ENCODE results near the gene CRYL1. TPM values are rescaled to one million over a fixed set of nuclear protein-coding genes. Genes with fewer than 3 reads are reported as not detected.

The CRYL1 gene
- total RNA-seq, 2 donors from 2014 or later = 5.2 to 9.0 TPM

DNA sequence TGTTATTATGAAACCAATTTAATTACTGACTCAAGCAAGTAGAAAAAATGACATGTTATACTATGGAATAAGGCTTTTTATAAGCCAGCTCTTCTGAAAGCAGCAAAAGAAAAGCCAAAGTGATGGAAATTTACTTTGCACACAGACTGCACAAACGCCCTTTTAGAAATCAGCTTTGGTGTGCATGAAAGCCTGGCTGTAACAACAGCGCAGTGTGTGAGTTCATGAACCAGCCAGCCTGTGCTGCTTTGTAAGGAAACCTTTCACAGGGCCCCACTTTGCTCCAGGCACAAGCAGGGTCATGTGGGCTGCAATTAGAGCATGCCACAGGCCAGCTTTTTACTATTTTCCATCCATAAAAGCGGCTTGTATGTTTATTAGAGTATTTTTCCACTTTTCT is 27.7 kb upstream of the CRYL1 start:
- Mint-ChIP-seq H3K27me3 (no peaks in the 10 kb centered on the region), H3K4me3 (no peak overlapping the region)

DNA sequence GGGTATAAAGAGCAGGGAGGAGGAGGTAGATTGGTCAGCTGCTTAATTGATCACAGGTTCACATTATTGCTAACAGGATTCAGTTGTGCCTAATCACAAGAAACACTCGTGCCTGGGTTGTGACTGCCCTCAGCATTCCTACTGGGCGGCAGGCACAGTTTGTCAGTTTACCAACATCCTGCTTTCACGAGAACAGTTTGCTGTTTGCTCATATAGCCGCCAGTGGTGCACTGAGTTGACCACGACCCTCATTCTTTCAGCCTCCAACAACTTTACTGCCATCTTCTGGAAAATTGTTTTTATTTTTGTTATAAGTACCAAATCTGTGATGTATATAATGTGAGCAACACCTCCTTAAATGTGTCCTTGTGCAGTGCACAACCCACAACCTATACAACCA is 25.1 kb upstream of the CRYL1 start:
- Mint-ChIP-seq H3K36me3 (no peaks in the 10 kb centered on the region), H3K4me3 (no peak overlapping the region), H3K27me3 (no peaks in the 10 kb centered on the region), H3K9me3 (no peaks in the 10 kb centered on the region), H3K4me1 (ENCODE audit: low read depth in 2 of 2) (peaks cover 8 to 12% of the 10 kb centered on the region in 2 donors), H3K27ac (no peak overlapping the region)
- ATAC-seq (no peak), DNase-seq (ENCODE audit: low spot score) (no peak)

More for the DNA sequence above, 27.7 kb upstream of the CRYL1 start:
- Mint-ChIP-seq H3K9me3 (no peaks in the 10 kb centered on the region), H3K4me1 (ENCODE audit: low read depth in 2 of 2) (no peaks in the 10 kb centered on the region), H3K27ac (no peak overlapping the region), H3K36me3 (no peaks in the 10 kb centered on the region)
- ATAC-seq = no peak
- DNase-seq (ENCODE audit: low spot score) = no peak

DNA sequence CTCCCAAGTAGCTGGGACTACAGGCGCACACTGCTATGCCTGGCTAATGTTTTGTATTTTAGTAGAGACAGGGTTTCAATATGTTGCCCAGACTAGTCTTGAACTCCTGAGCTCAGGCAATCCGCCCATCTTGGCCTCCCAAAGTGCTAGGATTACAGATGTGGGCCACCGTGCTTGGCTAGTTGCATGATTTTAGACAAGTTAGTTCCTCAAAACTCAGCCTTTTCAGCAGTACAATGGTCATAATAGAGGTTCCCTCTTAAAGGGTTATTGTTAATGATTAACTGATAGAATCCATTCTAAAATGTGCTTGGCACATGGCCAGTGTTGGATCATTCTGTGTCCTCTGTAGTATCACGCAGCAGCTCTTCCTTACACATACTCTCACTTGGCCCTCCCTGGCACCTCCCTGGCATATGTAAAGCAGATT is 21.8 kb upstream of the CRYL1 start:
- H3K4me3 Mint-ChIP-seq = no peak overlapping the region
- DNase-seq (ENCODE audit: low spot score) = no peak
- ATAC-seq = no peak
- H3K9me3 Mint-ChIP-seq = no peaks in the 10 kb centered on the region
- H3K27me3 Mint-ChIP-seq = no peaks in the 10 kb centered on the region
- no peaks in the 10 kb centered on the region for H3K36me3 Mint-ChIP-seq
- peaks cover 11 to 12% of the 10 kb centered on the region in 2 donors for H3K4me1 Mint-ChIP-seq (ENCODE audit: low read depth in 2 of 2)
- H3K27ac Mint-ChIP-seq = no peak overlapping the region

DNA sequence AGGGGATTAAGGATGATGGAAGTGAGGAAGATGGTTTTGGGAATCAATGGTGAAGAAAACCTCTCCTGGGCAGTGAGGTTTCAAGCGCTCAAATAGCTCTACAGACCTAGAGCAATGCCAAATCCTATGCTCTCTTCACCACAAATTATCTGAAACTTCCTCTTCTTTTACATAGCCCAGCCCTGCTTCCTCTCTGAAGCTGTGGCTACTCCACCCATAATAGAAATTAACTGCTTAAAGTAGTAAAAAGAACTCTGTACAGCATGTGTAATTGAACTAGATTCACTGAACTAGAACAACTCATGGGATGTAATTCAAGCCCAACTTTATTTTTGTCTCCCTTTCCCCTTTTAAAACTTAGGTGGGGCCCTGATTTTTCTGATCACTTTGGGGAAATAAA is 20.9 kb upstream of the CRYL1 start:
- H3K9me3 Mint-ChIP-seq = no peaks in the 10 kb centered on the region
- DNase-seq (ENCODE audit: low spot score) = no peak
- no peak overlapping the region for H3K27ac Mint-ChIP-seq
- no peak for ATAC-seq
- peak overlapping the region; percentile 2 for H3K4me3 Mint-ChIP-seq
- H3K36me3 Mint-ChIP-seq = no peaks in the 10 kb centered on the region
- H3K27me3 Mint-ChIP-seq = no peaks in the 10 kb centered on the region
- peaks cover 11 to 12% of the 10 kb centered on the region in 2 donors for H3K4me1 Mint-ChIP-seq (ENCODE audit: low read depth in 2 of 2)

DNA sequence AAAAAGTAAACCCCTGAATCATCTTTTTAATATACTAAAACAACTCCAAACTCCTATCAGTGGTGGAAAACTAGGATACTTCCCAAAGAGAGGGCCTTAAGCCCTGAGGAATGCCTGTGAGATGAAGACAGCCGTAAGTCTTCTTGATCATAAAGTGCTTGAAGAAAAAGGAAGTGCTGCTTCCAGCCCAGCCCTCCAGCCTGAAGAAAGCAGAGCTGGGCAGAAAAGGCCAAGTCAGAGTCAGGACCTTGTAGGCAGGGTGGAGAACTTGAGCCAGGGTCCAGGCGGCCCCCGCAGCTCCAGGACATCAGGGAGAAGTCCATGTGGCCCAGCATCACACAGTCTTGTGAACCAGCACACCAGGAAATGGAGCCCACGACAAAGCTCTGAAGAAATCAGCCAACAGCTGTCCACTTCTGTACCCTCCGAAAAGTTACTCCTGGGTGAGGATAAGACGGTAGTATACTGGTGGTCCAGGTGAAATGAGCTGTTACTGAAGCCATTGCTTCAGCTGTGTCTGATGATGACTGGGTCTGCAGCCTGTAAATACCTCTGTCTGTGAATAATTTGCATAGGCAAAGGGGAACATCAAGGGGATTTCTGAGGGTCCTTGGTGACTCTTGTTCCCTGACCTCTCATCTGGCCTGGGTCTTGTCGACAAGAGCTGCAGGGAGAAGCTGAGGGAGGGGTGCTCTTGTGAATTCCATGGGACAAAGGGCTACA is 18.7 kb upstream of the CRYL1 start:
- Mint-ChIP-seq H3K4me3 (no peak overlapping the region), H3K9me3 (no peaks in the 10 kb centered on the region), H3K36me3 (no peaks in the 10 kb centered on the region), H3K27ac (no peak overlapping the region), H3K4me1 (ENCODE audit: low read depth in 2 of 2) (peaks cover 11 to 12% of the 10 kb centered on the region in 2 donors), H3K27me3 (no peaks in the 10 kb centered on the region)
- ATAC-seq (no peak), DNase-seq (ENCODE audit: low spot score) (no peak)

DNA sequence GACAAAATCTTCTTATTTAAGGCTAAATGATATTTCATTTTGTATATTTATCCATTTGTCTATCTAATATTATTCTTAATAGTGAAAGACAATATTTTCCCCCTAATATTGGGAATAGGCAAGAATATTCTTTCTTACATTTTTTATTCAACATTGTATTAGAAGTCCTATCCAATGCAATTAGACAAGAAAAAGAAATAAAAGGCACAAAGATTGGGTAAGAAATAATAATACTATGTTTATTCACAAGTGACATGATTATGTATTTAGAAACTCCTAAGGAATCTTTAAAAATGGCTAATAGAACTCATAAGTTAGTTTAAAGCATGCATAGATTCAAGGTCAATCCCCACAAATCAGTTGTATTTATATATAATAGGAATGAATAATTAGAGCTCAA is 11.3 kb upstream of the CRYL1 start:
- H3K36me3 Mint-ChIP-seq = no peaks in the 10 kb centered on the region
- ATAC-seq (no peak), DNase-seq (ENCODE audit: low spot score) (no peak)
- H3K9me3 Mint-ChIP-seq = no peaks in the 10 kb centered on the region
- no peak overlapping the region for H3K27ac Mint-ChIP-seq
- no peaks in the 10 kb centered on the region for H3K27me3 Mint-ChIP-seq
- H3K4me3 Mint-ChIP-seq = no peak overlapping the region
- H3K4me1 Mint-ChIP-seq (ENCODE audit: low read depth in 2 of 2) = no peaks in the 10 kb centered on the region

DNA sequence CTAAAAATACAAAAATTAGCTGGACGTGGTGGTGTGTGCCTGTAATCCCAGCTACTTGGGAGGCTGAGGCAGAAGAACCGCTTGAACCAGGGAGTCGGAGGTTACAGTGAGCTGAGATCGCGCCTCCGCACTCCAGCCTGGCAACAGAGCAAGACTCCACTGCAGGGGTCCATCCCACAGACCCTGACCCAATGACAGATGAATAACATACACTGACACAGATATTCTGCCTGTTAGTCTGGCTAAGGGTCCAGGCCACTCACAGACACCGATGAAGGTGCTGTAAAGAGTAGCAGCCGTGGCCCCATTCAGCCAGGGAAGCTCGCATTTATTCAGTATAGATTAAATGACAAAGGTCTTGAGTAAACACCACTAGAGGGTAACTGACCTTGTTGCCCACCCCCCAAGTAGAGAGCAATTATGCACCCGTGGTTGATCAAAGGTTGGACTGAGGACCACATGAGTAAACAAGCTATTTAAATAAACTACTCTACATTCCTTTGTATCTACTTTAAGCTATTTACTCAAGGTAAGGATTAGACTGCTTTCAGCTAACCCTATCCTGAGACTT is 8.5 kb upstream of the CRYL1 start:
- Mint-ChIP-seq H3K36me3 (no peaks in the 10 kb centered on the region), H3K27me3 (peaks cover 0 to 5% of the 10 kb centered on the region in 2 donors), H3K9me3 (no peaks in the 10 kb centered on the region), H3K4me1 (ENCODE audit: low read depth in 2 of 2) (no peaks in the 10 kb centered on the region), H3K27ac (no peak overlapping the region), H3K4me3 (no peak overlapping the region)
- DNase-seq (ENCODE audit: low spot score) (no peak), ATAC-seq (no peak)

DNA sequence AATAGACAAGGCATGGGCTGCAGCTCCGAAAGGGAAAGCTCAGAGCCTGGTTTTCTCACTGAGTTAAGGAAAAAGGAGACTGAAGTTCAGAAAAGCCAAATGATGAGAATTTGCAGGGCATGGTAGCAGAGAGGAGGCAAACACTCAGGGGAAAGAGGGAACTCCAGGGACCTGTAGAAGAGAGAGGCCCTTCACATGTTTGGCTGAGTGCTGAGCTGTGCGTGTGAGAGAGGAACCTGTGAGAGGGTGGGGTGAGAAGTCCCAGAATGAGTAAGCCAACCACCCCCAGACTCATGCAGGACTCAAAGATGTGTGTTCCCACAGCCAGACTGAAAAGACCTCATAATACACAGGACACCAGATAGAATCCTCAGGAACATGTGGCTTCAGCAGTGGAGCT is 2.8 kb upstream of the CRYL1 start:
- Mint-ChIP-seq H3K9me3 (no peaks in the 10 kb centered on the region), H3K4me3 (no peak overlapping the region), H3K27me3 (peaks cover 0 to 7% of the 10 kb centered on the region in 2 donors), H3K27ac (peak overlapping the region in 1 of 2 donors; percentile 41), H3K36me3 (no peaks in the 10 kb centered on the region), H3K4me1 (ENCODE audit: low read depth in 2 of 2) (peaks cover 17% of the 10 kb centered on the region in 2 donors)
- ATAC-seq = no peak
- no peak for DNase-seq (ENCODE audit: low spot score)

DNA sequence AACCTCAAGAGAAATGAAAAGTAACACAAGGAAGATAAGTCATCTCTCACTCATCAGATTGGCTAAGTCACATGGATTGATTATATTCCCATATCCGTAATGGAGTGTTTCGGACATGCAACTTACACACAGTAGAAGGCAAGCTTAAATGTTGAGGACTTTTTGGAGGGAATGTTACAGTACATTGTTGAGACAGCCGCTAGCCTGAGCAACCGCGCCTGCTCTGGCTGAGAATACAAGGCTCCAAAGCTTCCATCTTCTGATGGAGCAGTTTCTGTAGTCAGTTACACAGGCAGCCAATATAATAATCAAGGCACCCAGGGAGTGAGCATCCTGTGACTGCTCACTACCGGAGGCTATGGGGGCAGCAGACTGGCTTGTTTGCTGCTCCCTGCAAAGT is 1.0 kb upstream of the CRYL1 start:
- Mint-ChIP-seq H3K4me3 (peak overlapping the region; percentile 88), H3K4me1 (ENCODE audit: low read depth in 2 of 2) (peaks cover 17% of the 10 kb centered on the region in 2 donors), H3K27me3 (peaks cover 0 to 7% of the 10 kb centered on the region in 2 donors), H3K36me3 (no peaks in the 10 kb centered on the region), H3K9me3 (no peaks in the 10 kb centered on the region), H3K27ac (peak overlapping the region; percentile 84 to 90)
- ATAC-seq = no peak
- no peak for DNase-seq (ENCODE audit: low spot score)

DNA sequence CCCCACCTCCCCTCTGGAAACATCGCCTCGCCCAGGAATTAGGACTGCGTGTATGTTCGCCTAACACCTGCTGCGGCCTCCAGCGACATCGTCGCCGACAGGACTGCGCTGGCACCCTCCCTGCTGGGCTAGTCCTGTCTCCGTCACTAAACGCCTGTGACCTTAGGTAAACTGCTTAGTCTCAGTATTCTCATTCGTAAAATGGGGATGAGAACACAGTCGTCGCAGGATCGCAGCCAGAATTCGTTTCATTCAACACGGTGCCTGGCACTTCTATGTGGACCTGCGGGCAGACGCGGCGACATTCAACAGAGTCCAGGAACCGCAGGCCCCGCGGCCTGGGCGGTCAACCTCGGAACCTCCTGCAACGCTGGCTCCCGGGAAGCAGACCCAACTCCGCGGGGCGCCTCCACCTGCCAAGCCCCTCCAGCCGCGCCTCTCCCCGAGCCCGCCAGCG is 485 bp downstream of the CRYL1 start:
- no peaks in the 10 kb centered on the region for H3K9me3 Mint-ChIP-seq
- peak; percentile 3 to 7 for ATAC-seq
- H3K36me3 Mint-ChIP-seq = no peaks in the 10 kb centered on the region
- H3K4me3 Mint-ChIP-seq = peak overlapping the region; percentile 84
- peaks cover 17% of the 10 kb centered on the region in 2 donors for H3K4me1 Mint-ChIP-seq (ENCODE audit: low read depth in 2 of 2)
- H3K27ac Mint-ChIP-seq = no peak overlapping the region
- H3K27me3 Mint-ChIP-seq = peaks cover 0 to 3% of the 10 kb centered on the region in 2 donors
- no peak for DNase-seq (ENCODE audit: low spot score)

DNA sequence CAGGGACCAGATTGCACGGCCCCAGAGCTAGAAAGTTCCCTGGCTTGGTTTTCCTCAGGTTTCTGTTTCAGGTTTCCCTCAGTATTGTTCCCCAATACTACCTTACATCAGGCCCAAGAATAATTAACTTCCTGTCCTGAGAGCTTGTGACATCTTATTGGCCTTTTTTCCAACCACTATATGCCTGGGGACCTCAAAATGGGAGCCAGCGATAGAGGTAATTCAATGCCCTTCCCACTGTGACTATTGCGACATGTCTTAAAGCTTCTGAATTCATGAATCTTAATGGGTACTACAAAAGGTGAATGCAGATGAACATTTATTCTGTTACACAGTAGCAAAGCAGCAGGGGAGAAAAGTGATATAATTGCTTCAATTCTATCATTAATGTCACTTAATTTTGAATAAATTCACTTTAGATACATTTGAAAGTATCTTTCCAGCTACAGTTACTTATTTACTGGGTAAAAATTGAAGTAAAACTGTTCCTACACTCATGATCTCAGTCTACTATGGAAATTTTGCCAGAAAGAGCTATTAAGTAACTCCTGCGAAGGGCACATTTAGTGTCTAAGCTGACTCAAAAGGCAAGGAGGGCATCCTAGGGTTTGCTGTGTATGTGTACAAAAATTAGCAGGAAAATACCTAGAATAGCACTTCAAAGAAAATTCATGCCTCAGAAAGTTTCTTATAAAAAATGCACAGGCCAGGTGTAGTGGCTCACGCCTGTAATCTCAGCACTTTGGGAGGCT is 4.1 kb downstream of the CRYL1 start:
- Mint-ChIP-seq H3K4me3 (no peak overlapping the region), H3K27me3 (no peaks in the 10 kb centered on the region), H3K9me3 (no peaks in the 10 kb centered on the region), H3K4me1 (ENCODE audit: low read depth in 2 of 2) (peaks cover 6 to 15% of the 10 kb centered on the region in 2 donors), H3K27ac (no peak overlapping the region), H3K36me3 (no peaks in the 10 kb centered on the region)
- ATAC-seq = no peak
- no peak for DNase-seq (ENCODE audit: low spot score)

DNA sequence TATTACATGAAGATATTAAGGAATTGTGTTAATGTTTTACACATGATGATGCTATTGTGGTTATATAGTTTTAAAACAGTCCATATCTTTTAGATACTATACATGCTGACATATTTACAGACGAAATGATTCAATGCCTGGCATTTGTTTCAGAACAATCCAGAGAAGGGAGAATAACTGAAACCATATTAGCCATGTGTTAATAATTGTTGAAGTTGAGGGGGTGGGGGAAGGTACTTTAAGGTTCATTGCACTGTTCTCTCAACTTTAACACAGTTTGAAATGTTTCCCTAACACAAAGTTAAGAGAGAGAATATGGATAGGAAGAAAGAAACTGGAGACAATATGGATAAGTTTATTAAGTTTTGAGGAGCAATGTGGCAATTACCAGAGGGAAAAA is 5.8 kb downstream of the CRYL1 start:
- Mint-ChIP-seq H3K4me1 (ENCODE audit: low read depth in 2 of 2) (peaks cover 0 to 7% of the 10 kb centered on the region in 2 donors), H3K27ac (peak overlapping the region in 1 of 2 donors; percentile 55), H3K27me3 (no peaks in the 10 kb centered on the region), H3K36me3 (no peaks in the 10 kb centered on the region), H3K9me3 (no peaks in the 10 kb centered on the region), H3K4me3 (no peak overlapping the region)
- ATAC-seq (no peak), DNase-seq (ENCODE audit: low spot score) (no peak)

DNA sequence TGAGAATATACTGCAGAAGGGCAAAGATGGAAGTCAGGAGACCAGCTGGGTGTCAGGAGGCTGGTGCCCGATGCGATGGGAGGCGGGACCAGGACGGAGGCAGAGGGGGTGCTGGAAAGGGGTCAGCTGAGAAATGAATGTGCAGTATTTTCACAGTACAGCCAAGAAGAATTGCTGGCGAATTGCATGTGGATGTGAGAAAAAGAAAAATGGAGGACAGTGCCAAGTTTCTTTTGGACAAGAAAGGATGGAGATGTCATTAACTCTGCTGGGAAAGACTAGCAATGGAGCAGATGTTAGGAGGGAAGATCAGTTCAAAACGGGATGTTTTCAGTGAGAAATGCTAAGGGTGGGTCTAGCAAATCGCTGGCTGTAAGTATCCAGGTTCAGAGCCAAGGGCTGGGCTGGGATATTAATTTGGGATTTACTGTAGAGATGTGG is 7.0 kb downstream of the CRYL1 start:
- H3K36me3 Mint-ChIP-seq = no peaks in the 10 kb centered on the region
- no peak overlapping the region for H3K27ac Mint-ChIP-seq
- no peak overlapping the region for H3K4me3 Mint-ChIP-seq
- H3K27me3 Mint-ChIP-seq = no peaks in the 10 kb centered on the region
- no peak for ATAC-seq
- H3K4me1 Mint-ChIP-seq (ENCODE audit: low read depth in 2 of 2) = peaks cover 0 to 3% of the 10 kb centered on the region in 2 donors
- H3K9me3 Mint-ChIP-seq = no peaks in the 10 kb centered on the region
- DNase-seq (ENCODE audit: low spot score) = no peak

DNA sequence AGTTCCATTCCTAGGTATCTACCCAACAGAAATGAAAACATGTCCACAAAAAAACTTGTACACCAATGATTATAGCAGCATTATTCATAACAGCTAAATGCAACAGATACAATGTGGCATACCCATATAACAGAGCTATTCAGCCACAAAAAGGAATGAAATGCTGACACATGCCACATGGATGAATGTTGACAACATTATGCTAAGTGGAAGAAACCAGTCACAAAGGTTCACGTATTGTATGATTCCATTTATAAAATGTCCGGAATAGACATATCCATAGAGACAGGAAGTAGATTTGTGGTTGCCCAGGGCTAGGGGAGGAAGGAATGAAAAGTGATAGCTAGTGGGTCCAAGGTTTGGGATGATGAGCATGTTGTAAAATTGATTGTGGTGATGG is 10.8 kb downstream of the CRYL1 start:
- Mint-ChIP-seq H3K4me1 (ENCODE audit: low read depth in 2 of 2) (peaks cover 0 to under 1% of the 10 kb centered on the region in 2 donors), H3K4me3 (no peak overlapping the region), H3K27me3 (no peaks in the 10 kb centered on the region), H3K9me3 (no peaks in the 10 kb centered on the region), H3K27ac (no peak overlapping the region), H3K36me3 (peaks cover 5% of the 10 kb centered on the region)
- ATAC-seq (no peak), DNase-seq (ENCODE audit: low spot score) (no peak)

Measured in natural killer cell treated with Interleukin-12 subunit alpha and Interleukin-12 subunit beta and Interleukin-15 and Interleukin-18, amount 100 ng/mL, for 72 hours (primary cell).